Thyroid gland (tissue), 4 donors: ENCODE data around the gene ARL4A. TPM values are rescaled to one million over a fixed set of nuclear protein-coding genes. Genes with fewer than 3 reads are reported as not detected.
"Not testable (repeated sequence)": the region's sequence is repeated elsewhere in the genome, so short reads cannot be mapped to it uniquely, and the experiment has no call there.

Experiments used
- DNase-seq, 2 donors: peaks; one replicate each; pipeline ENCODE4 v3.0.0-alpha.2; 2019
- H3K27ac ChIP-seq, 3 donors: fragments of 200-600 bp; sonication (generic); 1 replicate in 2 of 3; 2 replicates in 1 of 3; pipeline ENCODE4 v1.5.1; 2016 to 2019; ENCODE audit warnings: mild to moderate bottlenecking in 1 of 3, moderate library complexity in 1 of 3
- H3K27me3 ChIP-seq: fragments of 200-600 bp; sonication (generic); one replicate; pipeline ENCODE4 v1.5.1; 2019
- H3K36me3 ChIP-seq, 2 donors: fragments of 200-600 bp; sonication (generic); one replicate each; pipeline ENCODE4 v1.5.1; 2016 to 2019
- H3K4me1 ChIP-seq, 2 donors: fragments of 200-600 bp; sonication (generic); one replicate each; pipeline ENCODE4 v1.5.1; 2017 to 2019
- H3K4me3 ChIP-seq, 3 donors: fragments of 200-600 bp; sonication (generic); replicated peaks in 1 of 3; 1 replicate in 2 of 3; 2 replicates in 1 of 3; pipeline ENCODE4 v1.5.1; 2016; ENCODE audit warnings: mild to moderate bottlenecking in 1 of 3
- H3K9me3 ChIP-seq: fragments of 200-600 bp; sonication (generic); one replicate; pipeline ENCODE4 v1.5.1; 2017
- CTCF ChIP-seq, 6 experiments: fragments of 200-600 bp in 3 of 6; fragments of 450-650 bp in 3 of 6; sonication (generic) in 3 of 6; IDR thresholded peaks; one replicate each; pipeline ENCODE4 v1.5.1; 2016 to 2019; ENCODE audit warnings: antibody characterized with exemption in 6 of 6, mild to moderate bottlenecking in 2 of 6, inconsistent platforms in 1 of 6, moderate library complexity in 1 of 6
- POLR2A ChIP-seq, 2 donors: fragments of 450-650 bp; IDR thresholded peaks; one replicate each; pipeline ENCODE4 v1.6.1; 2017; ENCODE audit warnings: antibody characterized with exemption in 2 of 2, mild to moderate bottlenecking in 2 of 2, moderate library complexity in 1 of 2
- WGBS, 2 donors: methylation state at CpG; one replicate each; pipeline ENCODE4 v1.1.5; 2017; 5-methylcytosine and 5-hydroxymethylcytosine counted together
- intact Hi-C: fragments of 100-400 bp; cut with DNase I; formaldehyde crosslinking; loops from one replicate; pipeline ENCODE4 v1.15.1; 2023
- total RNA-seq, 4 donors: library from RNA; depleted of rRNA; stranded (reverse); fragments of >200 nt; gene quantifications; one replicate each; pipeline ENCODE4 v1.2.3, GENCODE V29; 2016

ARL4A gene
- total RNA-seq, 4 donors from 2014 or later = 30.6 to 87.6 (median 43.4) TPM

DNA sequence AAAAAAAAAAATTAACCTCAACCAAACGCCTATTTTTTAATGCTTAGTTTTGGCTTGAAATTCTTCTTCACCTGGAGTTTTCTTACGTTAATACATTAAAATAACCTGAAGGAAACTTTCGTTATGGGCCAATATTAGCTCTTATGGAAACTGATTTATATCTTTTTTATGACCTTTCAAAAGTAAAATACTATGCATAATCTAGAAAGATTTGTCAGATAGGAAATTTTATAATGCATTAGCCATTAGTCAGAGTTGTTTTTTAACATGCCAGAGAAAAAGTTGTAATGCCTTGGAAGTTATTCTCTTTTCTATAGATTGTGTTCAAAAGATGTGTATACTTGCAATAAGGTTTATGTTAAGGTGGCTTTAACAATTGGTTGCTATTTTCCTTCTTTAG lies 34.3 kb upstream of the ARL4A start:
- Histone ChIP-seq H3K27ac (no peak overlapping the region), H3K9me3 (no peaks in the 10 kb centered on the region), H3K27me3 (no peaks in the 10 kb centered on the region), H3K4me1 (no peaks in the 10 kb centered on the region), H3K36me3 (no peaks in the 10 kb centered on the region), H3K4me3 (no peak overlapping the region)
- intact Hi-C loops = no loop called here
- no peak for DNase-seq
- WGBS, 2 donors = 89 to 91% methylated on average over 3 of the region's 3 CpGs
- TF ChIP-seq POLR2A (IDR thresholded peaks at IDR 0.05) (no peak), CTCF (IDR thresholded peaks at IDR 0.05) (no peak)

GRCh38 chr7:12653518-12653917 lies 33.9 kb upstream of the ARL4A start:
- DNase-seq = no peak
- intact Hi-C loops = no loop called here
- TF ChIP-seq CTCF (IDR thresholded peaks at IDR 0.05) (no peak), POLR2A (IDR thresholded peaks at IDR 0.05) (no peak)
- H3K27me3 ChIP-seq = no peaks in the 10 kb centered on the region
- 48 to 65% methylated on average over 2 of the region's 2 CpGs for WGBS, 2 donors
- no peaks in the 10 kb centered on the region for H3K9me3 ChIP-seq
- H3K27ac ChIP-seq = no peak overlapping the region
- no peaks in the 10 kb centered on the region for H3K4me1 ChIP-seq
- H3K4me3 ChIP-seq = no peak overlapping the region
- no peaks in the 10 kb centered on the region for H3K36me3 ChIP-seq

GRCh38 chr7:12655161-12655560 lies 32.3 kb upstream of the ARL4A start:
- Histone ChIP-seq H3K36me3 (no peaks in the 10 kb centered on the region), H3K27me3 (no peaks in the 10 kb centered on the region), H3K27ac (no peak overlapping the region), H3K4me3 (no peak overlapping the region), H3K4me1 (no peaks in the 10 kb centered on the region), H3K9me3 (no peaks in the 10 kb centered on the region)
- TF ChIP-seq POLR2A (IDR thresholded peaks at IDR 0.05) = no peak
- TF ChIP-seq CTCF (IDR thresholded peaks at IDR 0.05) = no peak
- 93 to 97% methylated on average over 2 of the region's 2 CpGs for WGBS, 2 donors
- intact Hi-C loops = no loop called here
- no peak for DNase-seq

- DNase-seq, intact Hi-C loops, H3K4me1 ChIP-seq, H3K9me3 ChIP-seq, H3K27ac ChIP-seq, H3K36me3 ChIP-seq, H3K27me3 ChIP-seq, H3K4me3 ChIP-seq: not testable (repeated sequence)
- 89 to 92% methylated on average over 8 of the region's 8 CpGs for WGBS, 2 donors
Observed at GRCh38 chr7:12660423-12660822, 27.0 kb upstream of the ARL4A start.

DNA sequence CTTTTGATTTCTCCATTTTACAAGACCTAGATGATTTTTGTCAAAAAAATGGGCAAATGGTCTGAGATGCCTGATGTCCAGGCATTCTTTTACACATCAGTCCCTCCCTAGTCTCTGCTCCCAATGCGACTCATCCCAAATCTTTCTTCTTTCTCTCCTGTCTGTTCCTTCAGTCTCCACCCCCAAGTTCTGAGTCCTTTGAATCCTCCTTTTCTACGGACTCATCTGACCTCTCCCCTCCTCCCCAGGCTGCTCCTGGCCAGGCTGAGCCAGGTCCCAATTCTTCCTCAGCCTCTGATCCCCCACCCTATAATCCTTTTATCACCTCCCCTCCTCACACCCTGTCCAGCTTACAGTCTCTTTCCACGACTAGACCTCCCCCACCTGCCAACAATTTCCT lies 26.4 kb upstream of the ARL4A start:
- H3K27me3 ChIP-seq, intact Hi-C loops, H3K4me3 ChIP-seq, H3K27ac ChIP-seq, H3K4me1 ChIP-seq, H3K36me3 ChIP-seq, DNase-seq, H3K9me3 ChIP-seq: not testable (repeated sequence)
- WGBS, 2 donors = 76 to 81% methylated on average over 3 of the region's 3 CpGs

DNA sequence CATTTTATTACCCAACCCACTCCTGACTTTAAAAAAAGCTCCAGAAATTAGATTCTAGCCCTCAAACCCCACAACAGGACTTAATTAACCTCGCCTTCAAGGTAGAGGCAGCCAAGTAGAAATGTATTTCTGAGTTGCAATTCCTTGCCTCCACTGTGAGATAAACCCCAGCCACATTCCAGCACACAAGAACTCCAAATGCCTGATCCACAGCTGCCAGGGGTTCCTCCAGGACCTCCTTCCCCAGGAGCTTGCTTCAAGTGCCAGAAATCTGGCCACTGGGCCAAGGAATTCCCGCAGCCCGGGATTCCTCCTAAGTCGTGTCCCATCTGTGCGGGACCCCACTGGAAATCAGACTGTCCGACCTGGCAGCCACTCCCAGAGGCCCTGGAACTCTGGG lies 25.9 kb upstream of the ARL4A start:
- no peak for DNase-seq
- intact Hi-C loops = no loop called here
- Histone ChIP-seq H3K4me1 (no peaks in the 10 kb centered on the region), H3K27ac (no peak overlapping the region), H3K27me3 (no peaks in the 10 kb centered on the region), H3K4me3 (no peak overlapping the region), H3K9me3 (no peaks in the 10 kb centered on the region), H3K36me3 (no peaks in the 10 kb centered on the region)
- 92 to 94% methylated on average over 1 to 6 of the region's 6 CpGs for WGBS, 2 donors
- TF ChIP-seq POLR2A (IDR thresholded peaks at IDR 0.05) (no peak), CTCF (IDR thresholded peaks at IDR 0.05) (no peak)
